H9 (cell line): ENCODE results near the gene NAIF1. TPM values are rescaled to one million over a fixed set of nuclear protein-coding genes. Genes with fewer than 3 reads are reported as not detected.

Experiments used
- DNase-seq: peaks from one replicate; pipeline ENCODE4 v3.0.0-alpha.2; 2017
- H2AFZ ChIP-seq: one replicate; pipeline ENCODE4 v1.6.1; 2013; ENCODE audit warnings: mild to moderate bottlenecking, low read length, control low read depth, moderate library complexity
- H2AK5ac ChIP-seq: 2 replicates; pipeline ENCODE4 v1.6.1; 2013; ENCODE audit warnings: low read length, control low read depth, mixed read lengths; ENCODE audit not compliant: insufficient read length
- H2BK120ac ChIP-seq: one replicate; pipeline ENCODE4 v1.6.1; 2013; ENCODE audit warnings: low read depth, mild to moderate bottlenecking, low read length, control low read depth, inconsistent platforms; ENCODE audit not compliant: poor library complexity, severe bottlenecking
- H2BK12ac ChIP-seq: 2 replicates; pipeline ENCODE4 v1.6.1; 2013; ENCODE audit warnings: low read length, control low read depth, mixed read lengths, low read depth; ENCODE audit not compliant: insufficient read length
- H2BK15ac ChIP-seq: 2 replicates; pipeline ENCODE4 v1.6.1; 2013; ENCODE audit warnings: low read depth, low read length, control low read depth
- H2BK20ac ChIP-seq: one replicate; pipeline ENCODE4 v1.6.1; 2013; ENCODE audit warnings: low read depth, mild to moderate bottlenecking, low read length, control low read depth, inconsistent platforms; ENCODE audit not compliant: poor library complexity, severe bottlenecking
- H2BK5ac ChIP-seq: 2 replicates; pipeline ENCODE4 v1.6.1; 2013; ENCODE audit warnings: low read length, control low read depth, mixed read lengths; ENCODE audit not compliant: insufficient read length
- H3K14ac ChIP-seq: 2 replicates; pipeline ENCODE4 v1.6.1; 2013; ENCODE audit warnings: low read length, control low read depth; ENCODE audit not compliant: insufficient read depth
- H3K18ac ChIP-seq: 2 replicates; pipeline ENCODE4 v1.6.1; 2013; ENCODE audit warnings: low read depth, mild to moderate bottlenecking, mixed read lengths, low read length, control low read depth; ENCODE audit not compliant: insufficient read length
- H3K23ac ChIP-seq: 2 replicates; pipeline ENCODE4 v1.6.1; 2013; ENCODE audit warnings: low read length, control low read depth, mixed read lengths, low read depth; ENCODE audit not compliant: insufficient read length
- H3K23me2 ChIP-seq: 2 replicates; pipeline ENCODE4 v1.6.1; 2013; ENCODE audit warnings: low read depth, mild to moderate bottlenecking, mixed read lengths, low read length, control low read depth; ENCODE audit not compliant: insufficient read length, poor library complexity, severe bottlenecking
- H3K27ac ChIP-seq: 2 replicates; pipeline ENCODE4 v1.5.1; 2013; ENCODE audit warnings: low read length, control low read depth, mixed read lengths, low read depth; ENCODE audit not compliant: insufficient read length
- H3K27me3 ChIP-seq: 2 replicates; pipeline ENCODE4 v1.6.1; 2013; ENCODE audit warnings: low read length, control low read depth, inconsistent platforms; ENCODE audit not compliant: insufficient read depth
- H3K4ac ChIP-seq: 2 replicates; pipeline ENCODE4 v1.6.1; 2013; ENCODE audit warnings: low read depth, mild to moderate bottlenecking, control low read depth, inconsistent platforms, low read length, moderate library complexity
- H3K4me1 ChIP-seq: 2 replicates; pipeline ENCODE4 v1.6.1; 2013; ENCODE audit warnings: low read length, control low read depth, inconsistent platforms; ENCODE audit not compliant: insufficient read depth
- H3K4me2 ChIP-seq: 2 replicates; pipeline ENCODE4 v1.6.1; 2013; ENCODE audit warnings: low read length, control low read depth, mixed read lengths; ENCODE audit not compliant: insufficient read length, insufficient read depth
- H3K56ac ChIP-seq: 2 replicates; pipeline ENCODE4 v1.6.1; 2013; ENCODE audit warnings: low read depth, mild to moderate bottlenecking, mixed read lengths, low read length, control low read depth; ENCODE audit not compliant: insufficient read length
- H3K79me1 ChIP-seq: 2 replicates; pipeline ENCODE4 v1.6.1; 2013; ENCODE audit warnings: low read depth, mild to moderate bottlenecking, moderate library complexity, low read length, control low read depth, inconsistent platforms; ENCODE audit not compliant: insufficient read depth, poor library complexity, severe bottlenecking
- H3K79me2 ChIP-seq: 2 replicates; pipeline ENCODE4 v1.6.1; 2013; ENCODE audit warnings: low read length, control low read depth, inconsistent platforms; ENCODE audit not compliant: insufficient read depth
- H3K9ac ChIP-seq: 2 replicates; pipeline ENCODE4 v1.6.1; 2013; ENCODE audit warnings: low read length, control low read depth, mixed read lengths; ENCODE audit not compliant: insufficient read length; ENCODE audit errors: extremely low read depth
- H3K9me3 ChIP-seq: one replicate; pipeline ENCODE4 v1.6.1; 2013; ENCODE audit warnings: low read depth, low read length, inconsistent platforms; ENCODE audit not compliant: control insufficient read depth
- H3T11ph ChIP-seq: one replicate; pipeline ENCODE4 v1.6.1; 2013; ENCODE audit warnings: mild to moderate bottlenecking, low read length, control low read depth, inconsistent platforms
- H4K20me1 ChIP-seq: one replicate; pipeline ENCODE4 v1.6.1; 2013; ENCODE audit not compliant: control insufficient read depth, insufficient read length, insufficient read depth
- H4K5ac ChIP-seq: 2 replicates; pipeline ENCODE4 v1.6.1; 2013; ENCODE audit warnings: low read depth, mild to moderate bottlenecking, mixed read lengths, low read length, control low read depth; ENCODE audit not compliant: insufficient read length
- H4K8ac ChIP-seq: replicated peaks from 2 replicates; pipeline ENCODE4 v1.6.1; 2013; ENCODE audit warnings: low read length, control low read depth, mixed read lengths, low read depth; ENCODE audit not compliant: insufficient read length
- H4K91ac ChIP-seq: 2 replicates; pipeline ENCODE4 v1.6.1; 2013; ENCODE audit warnings: low read depth, mild to moderate bottlenecking, moderate library complexity, mixed read lengths, low read length, control low read depth; ENCODE audit not compliant: insufficient read length
- H3K27ac Mint-ChIP-seq, 3 experiments: 2 replicates in 2 of 3; 3 replicates in 1 of 3; pipeline ENCODE4 v1.8.0; 2020 to 2021; ENCODE audit warnings: mixed read lengths in 3 of 3, mild to moderate bottlenecking in 1 of 3, moderate library complexity in 1 of 3
- H3K27me3 Mint-ChIP-seq: 2 replicates; pipeline ENCODE4 v1.8.0; 2021; ENCODE audit warnings: low read depth, mild to moderate bottlenecking, moderate library complexity, mixed read lengths
- H3K36me3 Mint-ChIP-seq, 3 experiments: 2 replicates in 2 of 3; 3 replicates in 1 of 3; pipeline ENCODE4 v1.8.0; 2020 to 2021; ENCODE audit warnings: low read depth in 3 of 3, mixed read lengths in 3 of 3; ENCODE audit not compliant: insufficient read depth in 1 of 3
- H3K4me1 Mint-ChIP-seq, 2 experiments: 2 replicates each; pipeline ENCODE4 v1.8.0; 2020; ENCODE audit warnings: mixed read lengths in 2 of 2
- H3K4me3 Mint-ChIP-seq, 2 experiments: 2 replicates in 1 of 2; 3 replicates in 1 of 2; pipeline ENCODE4 v1.8.0; 2020 to 2021; ENCODE audit warnings: mild to moderate bottlenecking in 2 of 2, mixed read lengths in 2 of 2, moderate library complexity in 1 of 2
- H3K9me3 Mint-ChIP-seq, 2 experiments: 2 replicates in 1 of 2; 3 replicates in 1 of 2; pipeline ENCODE4 v1.8.0; 2020; ENCODE audit warnings: mild to moderate bottlenecking in 2 of 2, mixed read lengths in 2 of 2, moderate library complexity in 1 of 2
- CTCF ChIP-seq: fragments of 200-600 bp; sonication (generic); conservative IDR thresholded peaks from 3 replicates; pipeline ENCODE4 v1.8.0; 2021; ENCODE audit warnings: antibody characterized with exemption, mild to moderate bottlenecking
- WGBS: extraction: QIAGEN DNeasy Blood & Tissue Kit; methylation state at CpG from one replicate; pipeline ENCODE4 v1.1.7; 2013; ENCODE audit warnings: missing lambda C conversion rate, low lambda C conversion rate, mixed read lengths; ENCODE audit not compliant: insufficient read length; ENCODE audit errors: extremely low coverage; 5-methylcytosine and 5-hydroxymethylcytosine counted together
- total RNA-seq: library from RNA; stranded (reverse); gene quantifications from 2 replicates; pipeline ENCODE4 v1.2.1, GENCODE V29; 2021

The NAIF1 gene
- total RNA-seq, 1 experiment from 2014 or later = 6.3 TPM

DNA sequence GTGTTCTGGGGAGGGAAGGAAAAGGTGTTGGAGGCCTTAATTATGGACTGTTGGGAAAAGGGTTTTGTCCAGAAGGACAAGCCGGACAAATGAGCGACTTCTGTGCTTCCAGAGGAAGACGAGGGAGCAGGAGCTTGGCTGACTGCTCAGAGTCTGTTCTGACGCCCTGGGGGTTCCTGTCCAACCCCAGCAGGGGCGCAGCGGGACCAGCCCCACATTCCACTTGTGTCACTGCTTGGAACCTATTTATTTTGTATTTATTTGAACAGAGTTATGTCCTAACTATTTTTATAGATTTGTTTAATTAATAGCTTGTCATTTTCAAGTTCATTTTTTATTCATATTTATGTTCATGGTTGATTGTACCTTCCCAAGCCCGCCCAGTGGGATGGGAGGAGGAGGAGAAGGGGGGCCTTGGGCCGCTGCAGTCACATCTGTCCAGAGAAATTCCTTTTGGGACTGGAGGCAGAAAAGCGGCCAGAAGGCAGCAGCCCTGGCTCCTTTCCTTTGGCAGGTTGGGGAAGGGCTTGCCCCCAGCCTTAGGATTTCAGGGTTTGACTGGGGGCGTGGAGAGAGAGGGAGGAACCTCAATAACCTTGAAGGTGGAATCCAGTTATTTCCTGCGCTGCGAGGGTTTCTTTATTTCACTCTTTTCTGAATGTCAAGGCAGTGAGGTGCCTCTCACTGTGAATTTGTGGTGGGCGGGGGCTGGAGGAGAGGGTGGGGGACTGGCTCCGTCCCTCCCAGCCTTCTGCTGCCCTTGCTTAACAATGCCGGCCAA lies 41.3 kb upstream of the NAIF1 start:
- Mint-ChIP-seq H3K27me3 (no peaks in the 10 kb centered on the region), H3K4me3 (no peak overlapping the region), H3K27ac (peak overlapping the region; percentile 49 to 88 (median 67); a peak in 3 of 7 replicates), H3K9me3 (peaks cover 0 to 1% of the 10 kb centered on the region in 2 experiments; a peak in 1 of 5 replicates), H3K4me1 (peaks cover 0 to 8% of the 10 kb centered on the region in 2 experiments; a peak in 3 of 4 replicates), H3K36me3 (peaks cover 16 to 68% (median 42%) of the 10 kb centered on the region in 3 experiments; a peak in 6 of 7 replicates)
- Histone ChIP-seq H3K27ac (no peak overlapping the region), H3K79me2 (no peaks in the 10 kb centered on the region), H2AK5ac (no peak overlapping the region), H3K18ac (no peak overlapping the region), H2BK120ac (no peak overlapping the region), H3K23me2 (no peaks in the 10 kb centered on the region), H3K27me3 (no peaks in the 10 kb centered on the region), H3K56ac (no peak overlapping the region), H2BK20ac (no peak overlapping the region), H2BK5ac (no peak overlapping the region), H3K4me2 (no peak overlapping the region), H3K79me1 (no peaks in the 10 kb centered on the region), H2AFZ (no peak overlapping the region), H3K9ac (no peak overlapping the region), H2BK12ac (no peak overlapping the region), H4K91ac (no peak overlapping the region), H3K14ac (no peak overlapping the region), H3K23ac (no peak overlapping the region), H3K9me3 (no peaks in the 10 kb centered on the region), H3T11ph (no peak overlapping the region), H2BK15ac (no peak overlapping the region), H3K4ac (no peak overlapping the region), H4K5ac (no peak overlapping the region), H3K4me1 (no peaks in the 10 kb centered on the region), H4K20me1 (no peaks in the 10 kb centered on the region), H4K8ac (no peak overlapping the region)
- TF ChIP-seq CTCF = no peak
- DNase-seq = no peak
- WGBS = no CpG with 5 or more reads among the region's 15 CpGs
